Keratinocyte (primary cell): ENCODE measurements around the gene KLK8. TPM values are rescaled to one million over a fixed set of nuclear protein-coding genes. Genes with fewer than 3 reads are reported as not detected.

Experiments
- DNase-seq: peaks from one replicate; pipeline ENCODE4 v3.0.0-alpha.2; 2011; ENCODE audit warnings: low read depth, missing footprints, low spot score
- FAIRE-seq: peaks from 2 replicates; lab custom pipeline; 2011; peaks lifted over from hg19 to GRCh38; lab: Jason Lieb, UNC
- H2AFZ ChIP-seq: 2 replicates; pipeline ENCODE4 v1.6.0; 2012; ENCODE audit warnings: low read length, control low read depth, inconsistent platforms; ENCODE audit not compliant: control insufficient read depth
- H3K27ac ChIP-seq: 2 replicates; pipeline ENCODE4 v1.5.1; 2011; ENCODE audit warnings: low read length; ENCODE audit not compliant: control insufficient read depth, insufficient read depth
- H3K27me3 ChIP-seq: 3 replicates; pipeline ENCODE4 v1.6.0; 2011; ENCODE audit warnings: low read length; ENCODE audit not compliant: control insufficient read depth, insufficient read depth; ENCODE audit errors: extremely low read depth
- H3K36me3 ChIP-seq, 2 experiments: 2 replicates in 1 of 2; 3 replicates in 1 of 2; pipeline ENCODE4 v1.5.1; 2011; ENCODE audit warnings: low read length in 2 of 2, mild to moderate bottlenecking in 1 of 2; ENCODE audit not compliant: control insufficient read depth in 2 of 2, insufficient read depth in 2 of 2; ENCODE audit errors: extremely low read depth in 1 of 2
- H3K4me1 ChIP-seq: 3 replicates; pipeline ENCODE4 v1.5.1; 2011; ENCODE audit warnings: low read length; ENCODE audit not compliant: control insufficient read depth, insufficient read depth; ENCODE audit errors: extremely low read depth
- H3K4me2 ChIP-seq: 3 replicates; pipeline ENCODE4 v1.6.0; 2011; ENCODE audit warnings: low read depth, low read length; ENCODE audit not compliant: control insufficient read depth, insufficient read depth; ENCODE audit errors: extremely low read depth
- H3K4me3 ChIP-seq, 3 experiments: fragments of 200-600 bp in 1 of 3; sonication (generic) in 1 of 3; 2 replicates in 2 of 3; 3 replicates in 1 of 3; pipeline ENCODE4 v1.5.1; 2011 to 2016; ENCODE audit warnings: low read length in 3 of 3, mild to moderate bottlenecking in 3 of 3, control low read depth in 2 of 3, inconsistent platforms in 1 of 3, low read depth in 1 of 3, mixed read lengths in 1 of 3, mixed run types in 1 of 3, moderate library complexity in 1 of 3; ENCODE audit not compliant: control insufficient read depth in 2 of 3, insufficient read depth in 2 of 3; ENCODE audit errors: extremely low read depth in 1 of 3
- H3K79me2 ChIP-seq: 2 replicates; pipeline ENCODE4 v1.6.0; 2012; ENCODE audit warnings: low read length; ENCODE audit not compliant: control insufficient read depth, insufficient read depth
- H3K9ac ChIP-seq: 3 replicates; pipeline ENCODE4 v1.6.0; 2011; ENCODE audit warnings: low read length; ENCODE audit not compliant: control insufficient read depth, insufficient read depth; ENCODE audit errors: extremely low read depth
- H3K9me1 ChIP-seq: 3 replicates; pipeline ENCODE4 v1.6.0; 2011; ENCODE audit warnings: low read length; ENCODE audit not compliant: control insufficient read depth, insufficient read depth; ENCODE audit errors: extremely low read depth
- H3K9me3 ChIP-seq: 2 replicates; pipeline ENCODE4 v1.5.1; 2012; ENCODE audit warnings: low read depth, low read length; ENCODE audit not compliant: control insufficient read depth
- H4K20me1 ChIP-seq: 3 replicates; pipeline ENCODE4 v1.6.0; 2011; ENCODE audit warnings: low read length; ENCODE audit not compliant: control insufficient read depth, insufficient read depth; ENCODE audit errors: extremely low read depth
- EZH2 ChIP-seq: IDR thresholded peaks from one replicate; pipeline ENCODE4 v1.6.1; 2012; ENCODE audit warnings: inconsistent platforms, mild to moderate bottlenecking, low read length, moderate library complexity
- dilution Hi-C: fragments of 300-500 bp; cut with MboI; formaldehyde crosslinking; loops from one replicate; pipeline ENCODE4 v1.7.0; 2020; ENCODE audit warnings: low sequenced_read_pairs; ENCODE audit not compliant: extremely low pct_ligation_motif_present
- polyA plus RNA-seq, 5 experiments: library from polyadenylated mRNA; depleted of rRNA in 3 of 5; stranded (reverse) in 3 of 5; stranded (forward) in 1 of 5; unstranded in 1 of 5; fragments of >200 nt; gene quantifications; 1 replicate in 1 of 5; 2 replicates in 3 of 5; 3 replicates in 1 of 5; pipeline versions ENCODE4 v1.2.1 to v1.2.3, GENCODE V29; 2011 to 2012; ENCODE audit warnings: missing spikeins in 2 of 5, low read depth in 1 of 5, low replicate concordance in 1 of 5
- TF ChIP-seq, protein P1 (sequence below), 3 experiments: IDR thresholded peaks in 1 of 3; conservative IDR thresholded peaks in 1 of 3; optimal IDR thresholded peaks in 1 of 3; 2 replicates in 2 of 3; 3 replicates in 1 of 3; pipeline versions ENCODE3 to v1.5.1; 2011; ENCODE audit warnings: low read length in 3 of 3, mild to moderate bottlenecking in 3 of 3, moderate library complexity in 2 of 3, control low read depth in 1 of 3, inconsistent platforms in 1 of 3; ENCODE audit not compliant: insufficient read depth in 2 of 3; ENCODE audit errors: extremely low read depth in 1 of 3

KLK8 gene
- polyA plus RNA-seq, 1 donor (not counting 4 experiments of a cell fraction or from before 2014, with no cell fraction given) = 118 TPM

GRCh38 chr19:51019544-51019925 is 18.1 kb upstream of the KLK8 start, which contains the start of gene KLK10:
TSS of gene KLK10 (minus strand) at chr19:51019709. CDS start at chr19:51019130, 579 bp downstream.
- H3K27me3 ChIP-seq = no peaks in the 10 kb centered on the region
- no peaks in the 10 kb centered on the region for H3K79me2 ChIP-seq
- peaks cover under 1 to 13% of the 10 kb centered on the region in 2 experiments for H3K36me3 ChIP-seq
- no peaks in the 10 kb centered on the region for H4K20me1 ChIP-seq
- no peak for DNase-seq
- dilution Hi-C loops = no loop called here
- H3K9ac ChIP-seq = peak within 1 kb of the TSS; percentile 71
- TF ChIP-seq, protein P1, sequence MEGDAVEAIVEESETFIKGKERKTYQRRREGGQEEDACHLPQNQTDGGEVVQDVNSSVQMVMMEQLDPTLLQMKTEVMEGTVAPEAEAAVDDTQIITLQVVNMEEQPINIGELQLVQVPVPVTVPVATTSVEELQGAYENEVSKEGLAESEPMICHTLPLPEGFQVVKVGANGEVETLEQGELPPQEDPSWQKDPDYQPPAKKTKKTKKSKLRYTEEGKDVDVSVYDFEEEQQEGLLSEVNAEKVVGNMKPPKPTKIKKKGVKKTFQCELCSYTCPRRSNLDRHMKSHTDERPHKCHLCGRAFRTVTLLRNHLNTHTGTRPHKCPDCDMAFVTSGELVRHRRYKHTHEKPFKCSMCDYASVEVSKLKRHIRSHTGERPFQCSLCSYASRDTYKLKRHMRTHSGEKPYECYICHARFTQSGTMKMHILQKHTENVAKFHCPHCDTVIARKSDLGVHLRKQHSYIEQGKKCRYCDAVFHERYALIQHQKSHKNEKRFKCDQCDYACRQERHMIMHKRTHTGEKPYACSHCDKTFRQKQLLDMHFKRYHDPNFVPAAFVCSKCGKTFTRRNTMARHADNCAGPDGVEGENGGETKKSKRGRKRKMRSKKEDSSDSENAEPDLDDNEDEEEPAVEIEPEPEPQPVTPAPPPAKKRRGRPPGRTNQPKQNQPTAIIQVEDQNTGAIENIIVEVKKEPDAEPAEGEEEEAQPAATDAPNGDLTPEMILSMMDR (optimal IDR thresholded peaks at IDR 0.05 in 1 of 3, IDR thresholded peaks at IDR 0.05 in 1 of 3, conservative IDR thresholded peaks at IDR 0.05 in 1 of 3; ENCODE audit: extremely low read depth in 1 of 3, insufficient read depth in 2 of 3, low read length in 3 of 3) = no peak
- TF ChIP-seq EZH2 = no peak
- FAIRE-seq = no peak
- H3K9me1 ChIP-seq = no peaks in the 10 kb centered on the region
- H3K9me3 ChIP-seq = no peaks in the 10 kb centered on the region
- peak within 1 kb of the TSS; percentile 78 for H2AFZ ChIP-seq
- H3K4me2 ChIP-seq = peak within 1 kb of the TSS; percentile 86
- H3K4me1 ChIP-seq = peaks cover 16% of the 10 kb centered on the region
- H3K27ac ChIP-seq = peak within 1 kb of the TSS; percentile 54
- peak within 1 kb of the TSS; percentile 58 to 65 (median 62) for H3K4me3 ChIP-seq

DNA sequence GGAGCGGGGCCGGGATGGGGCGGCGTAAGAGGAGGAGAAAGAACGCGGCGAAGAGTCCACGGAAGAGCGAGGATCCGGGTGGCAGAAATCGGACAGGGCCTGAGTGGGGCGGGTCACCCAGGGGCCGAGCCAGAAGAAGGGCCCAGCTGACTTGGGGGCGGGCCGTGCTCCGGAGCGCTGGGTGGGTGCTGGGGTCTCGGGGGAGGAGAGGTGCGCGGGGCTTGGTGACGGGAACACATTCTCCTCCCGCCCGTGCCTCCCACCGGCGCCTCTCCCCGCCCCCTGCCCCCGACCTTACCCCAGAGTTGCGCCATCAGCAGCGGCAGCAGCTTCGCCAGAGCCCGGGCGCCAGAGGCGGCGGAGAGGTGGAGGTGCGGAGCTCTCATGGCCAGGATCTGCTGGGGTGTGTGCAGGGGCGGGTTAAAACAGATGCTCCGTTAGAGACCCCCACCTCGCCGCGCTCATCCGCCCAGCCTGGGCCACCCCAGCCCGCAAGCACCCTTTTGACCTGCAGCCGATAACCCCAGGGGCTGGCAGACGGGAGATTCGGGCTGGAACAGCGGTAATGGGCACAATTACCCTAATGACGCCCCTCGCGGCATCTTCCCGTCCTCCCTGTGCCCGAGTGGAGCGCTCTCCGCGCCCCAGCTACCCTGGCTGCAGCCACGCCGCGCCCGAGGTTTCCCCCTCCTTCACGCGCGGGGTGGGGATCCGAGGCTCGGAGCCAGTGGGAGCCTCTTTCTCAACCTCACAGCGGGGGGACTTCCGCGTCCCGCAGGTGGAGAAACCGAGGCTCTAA is 17.5 kb upstream of the KLK8 start:
- peak overlapping the region; percentile 63 for H2AFZ ChIP-seq
- H4K20me1 ChIP-seq = no peaks in the 10 kb centered on the region
- peaks cover 19% of the 10 kb centered on the region for H3K4me1 ChIP-seq
- H3K27me3 ChIP-seq = no peaks in the 10 kb centered on the region
- peak overlapping the region; percentile 58 to 65 (median 62) for H3K4me3 ChIP-seq
- FAIRE-seq = no peak
- H3K9me1 ChIP-seq = no peaks in the 10 kb centered on the region
- no peaks in the 10 kb centered on the region for H3K9me3 ChIP-seq
- peak overlapping the region; percentile 86 for H3K4me2 ChIP-seq
- TF ChIP-seq, protein P1 (optimal IDR thresholded peaks at IDR 0.05 in 1 of 3, IDR thresholded peaks at IDR 0.05 in 1 of 3, conservative IDR thresholded peaks at IDR 0.05 in 1 of 3; ENCODE audit: extremely low read depth in 1 of 3, insufficient read depth in 2 of 3, low read length in 3 of 3) = no peak
- TF ChIP-seq EZH2 = no peak
- DNase-seq = no peak
- dilution Hi-C loops = no loop called here
- no peaks in the 10 kb centered on the region for H3K79me2 ChIP-seq
- peak overlapping the region; percentile 36 for H3K27ac ChIP-seq
- peak overlapping the region; percentile 71 for H3K9ac ChIP-seq
- H3K36me3 ChIP-seq = peaks cover 6 to 16% of the 10 kb centered on the region in 2 experiments
